HG03442 (cell line): ENCODE data around the gene KRT78.

Experiments
- ATAC-seq: cut with Tn5 transposase; IDR thresholded peaks from one replicate; pipeline ENCODE4 v1.9.1; 2021; ENCODE audit warnings: mild to moderate bottlenecking, moderate library complexity; ENCODE audit not compliant: unreplicated experiment

KRT78 gene

DNA sequence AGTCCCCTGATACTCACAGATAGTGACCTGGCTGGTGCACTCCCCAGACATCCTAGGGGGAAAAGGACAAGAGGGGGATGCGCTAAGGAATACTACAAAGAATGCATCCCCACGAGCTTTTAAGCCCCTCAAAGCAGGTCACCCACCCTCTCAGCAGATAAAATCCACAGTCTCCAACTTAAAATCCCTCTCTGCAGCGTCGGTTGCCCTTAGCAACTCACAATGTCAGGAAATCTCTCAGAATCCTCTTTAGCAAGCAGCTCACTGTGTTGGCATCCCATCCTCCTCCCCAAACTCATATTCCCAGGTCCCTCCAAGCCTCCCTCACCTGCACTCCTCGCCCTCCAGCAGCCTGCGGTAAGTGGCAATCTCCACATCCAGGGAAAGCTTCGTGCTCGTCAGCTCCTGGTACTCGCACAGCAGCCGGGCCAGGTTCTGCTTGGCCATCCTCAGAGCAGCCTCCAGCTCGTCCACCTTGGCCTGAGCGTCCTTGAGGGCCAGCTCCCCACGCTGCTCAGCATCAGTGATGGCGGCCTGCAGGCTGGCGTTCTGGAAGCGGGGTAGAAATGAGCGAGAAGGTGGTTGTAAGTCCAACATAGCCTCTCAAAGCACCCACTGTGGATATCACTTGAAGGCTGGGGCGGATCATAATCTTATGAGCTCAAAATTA, 9.2 kb downstream of the KRT78 start:
- ATAC-seq = no peak

DNA sequence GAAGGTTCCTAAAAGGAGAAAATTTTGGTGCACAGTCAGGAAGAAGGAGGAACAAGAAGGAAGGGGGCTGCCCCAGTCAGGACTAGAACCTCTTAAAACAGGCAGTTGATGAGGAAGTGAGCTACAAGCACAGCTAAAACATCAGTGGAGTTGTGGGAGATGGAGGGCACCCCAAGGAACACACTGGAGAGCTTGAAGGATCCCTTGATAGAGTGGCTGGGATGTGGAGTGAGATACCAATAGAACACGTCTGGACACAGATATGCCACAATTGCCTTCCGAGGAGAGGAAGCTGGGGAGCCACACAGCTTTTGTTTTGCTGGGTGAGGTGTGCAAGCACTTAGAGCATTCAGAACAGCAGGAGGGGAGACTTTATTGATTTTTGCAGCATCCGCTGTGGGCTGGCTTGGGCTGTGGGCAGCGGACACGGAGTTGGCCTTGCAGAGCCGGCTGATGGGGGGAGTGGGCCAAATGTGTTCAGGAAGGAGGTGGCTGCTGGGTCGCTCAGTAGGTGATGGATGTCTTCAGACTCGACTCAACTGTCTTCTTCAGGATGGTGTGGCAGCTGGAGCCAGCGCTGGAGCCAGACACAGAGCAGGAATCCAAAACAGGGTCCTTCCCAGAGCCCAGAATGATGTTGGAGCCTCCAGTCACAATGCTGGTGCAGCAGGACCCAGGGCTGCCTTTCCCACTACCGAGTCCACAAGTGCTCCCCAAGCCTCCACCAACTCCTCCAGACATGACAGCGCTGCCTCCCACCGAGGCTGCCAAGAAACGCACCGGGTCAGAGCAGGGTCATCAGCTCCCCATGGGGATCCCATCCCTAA, 10.0 kb downstream of the KRT78 start:
- no peak for ATAC-seq

DNA sequence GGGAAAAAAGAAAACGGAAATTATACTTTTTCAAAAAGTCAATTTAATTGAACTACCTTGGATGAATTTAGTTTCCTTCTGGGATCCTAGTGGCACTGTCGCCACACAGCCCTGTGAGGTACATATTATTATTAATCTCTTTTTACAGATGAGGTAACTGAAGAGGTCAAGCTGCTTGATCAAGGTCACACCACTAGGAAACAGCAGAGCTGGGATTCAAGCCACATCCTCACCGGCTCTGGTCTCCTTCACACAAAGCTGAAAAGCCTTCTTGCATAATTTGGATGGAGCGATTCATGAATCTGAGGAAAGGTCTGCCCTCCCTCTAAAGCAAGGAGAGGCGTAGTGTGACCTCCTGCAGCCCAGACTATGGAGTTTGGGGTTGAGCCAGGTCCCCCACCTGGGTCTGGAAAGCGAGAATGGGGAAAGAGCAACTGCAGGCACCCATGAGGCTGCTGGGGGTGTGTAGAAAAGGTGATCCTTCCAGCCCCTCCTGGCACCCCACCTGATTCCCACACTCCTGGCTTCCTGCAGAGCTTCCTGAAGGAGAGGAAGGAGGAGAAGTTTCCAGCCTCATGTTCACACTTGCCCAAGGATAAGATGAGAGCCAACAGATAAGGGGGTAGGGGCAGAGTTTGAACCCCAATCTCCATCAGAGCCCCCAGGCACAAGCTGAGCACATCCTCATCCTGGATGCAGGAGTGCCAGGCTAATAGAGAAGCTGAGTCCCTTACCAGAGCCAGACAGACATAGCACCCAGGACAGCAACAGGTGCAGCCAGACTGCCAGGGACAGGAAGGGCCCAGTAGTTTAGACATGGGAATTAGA, 10.8 kb downstream of the KRT78 start:
- ATAC-seq = no peak

DNA sequence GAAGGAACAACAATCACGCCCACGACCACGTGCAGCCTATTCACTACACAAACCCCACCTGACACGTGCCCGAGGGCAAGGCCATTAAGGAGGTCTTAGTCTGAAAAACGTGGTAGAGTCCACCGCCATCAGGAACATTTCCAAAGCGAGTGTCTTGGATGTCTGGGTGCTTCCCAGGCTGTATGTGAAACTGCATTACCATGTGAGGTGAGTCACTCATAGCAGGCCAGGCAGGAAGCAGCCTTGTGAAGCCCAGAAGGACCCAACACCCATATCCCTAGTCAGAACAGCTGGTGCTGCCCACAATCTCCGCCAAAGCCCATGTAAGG, 11.4 kb downstream of the KRT78 start:
- ATAC-seq = no peak

DNA sequence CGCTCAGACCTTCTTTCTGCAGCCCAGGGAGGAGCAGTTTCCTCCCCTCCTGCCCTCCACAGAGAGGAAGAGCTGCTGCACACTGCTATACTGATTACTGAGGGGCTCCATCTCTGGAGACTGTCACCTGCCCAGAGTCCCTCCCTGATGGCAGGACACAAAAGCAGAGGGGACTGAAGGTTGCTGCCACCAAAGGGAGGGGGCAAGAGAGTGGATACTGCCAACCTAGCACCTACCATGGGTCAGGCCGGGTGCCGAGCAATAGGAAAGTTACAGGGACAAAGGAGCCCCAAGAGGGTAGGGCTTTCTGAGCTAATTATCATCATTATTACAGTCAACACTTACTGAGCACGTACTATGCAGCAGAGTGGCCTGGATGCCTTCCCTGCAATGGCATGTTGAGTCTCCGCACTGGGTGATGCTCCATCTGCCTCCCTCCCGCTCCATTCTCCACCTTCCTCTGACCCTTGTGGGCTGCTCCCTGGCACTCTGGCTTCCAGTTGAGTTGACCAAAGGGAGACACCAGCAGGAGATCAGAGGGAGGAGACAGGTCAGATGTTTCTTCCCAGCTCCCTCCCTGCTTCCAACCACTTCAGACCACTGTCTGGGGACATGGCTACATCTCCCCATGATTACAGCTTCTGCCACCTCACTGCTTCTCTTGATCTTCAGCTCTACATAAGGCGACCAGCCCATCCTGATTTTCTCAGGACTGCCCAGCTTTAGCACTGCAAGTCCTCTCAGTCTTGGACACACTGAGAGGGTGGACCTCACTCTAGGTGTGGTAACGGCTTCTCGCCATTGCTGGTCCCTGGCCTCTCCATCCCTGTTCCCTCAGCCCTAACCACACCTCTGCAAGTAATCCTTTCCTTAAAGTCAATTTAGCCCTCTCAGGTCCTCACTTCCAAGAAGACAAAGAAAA, 12.0 kb downstream of the KRT78 start:
- ATAC-seq = no peak

DNA sequence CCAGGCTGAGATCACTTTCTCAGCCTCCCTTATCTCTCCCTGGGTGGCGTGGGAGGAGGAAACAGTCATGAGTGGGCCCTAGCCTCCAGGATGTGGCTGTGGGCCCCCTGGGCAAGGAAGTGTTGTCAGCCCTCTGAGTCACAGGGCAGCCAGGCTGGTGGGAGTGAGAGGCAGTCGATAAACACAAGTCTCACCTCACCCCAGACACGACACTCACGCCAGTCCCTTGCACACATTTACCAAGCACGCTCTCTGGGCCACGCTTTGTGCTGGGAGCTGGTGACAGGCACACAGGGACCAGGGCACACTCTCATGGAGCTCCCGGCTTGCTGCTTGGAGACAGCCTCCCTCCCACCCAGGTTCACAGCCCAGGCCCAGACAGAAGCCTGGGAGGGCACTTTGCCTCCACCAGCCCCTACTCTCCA, 12.7 kb downstream of the KRT78 start:
- no peak for ATAC-seq

DNA sequence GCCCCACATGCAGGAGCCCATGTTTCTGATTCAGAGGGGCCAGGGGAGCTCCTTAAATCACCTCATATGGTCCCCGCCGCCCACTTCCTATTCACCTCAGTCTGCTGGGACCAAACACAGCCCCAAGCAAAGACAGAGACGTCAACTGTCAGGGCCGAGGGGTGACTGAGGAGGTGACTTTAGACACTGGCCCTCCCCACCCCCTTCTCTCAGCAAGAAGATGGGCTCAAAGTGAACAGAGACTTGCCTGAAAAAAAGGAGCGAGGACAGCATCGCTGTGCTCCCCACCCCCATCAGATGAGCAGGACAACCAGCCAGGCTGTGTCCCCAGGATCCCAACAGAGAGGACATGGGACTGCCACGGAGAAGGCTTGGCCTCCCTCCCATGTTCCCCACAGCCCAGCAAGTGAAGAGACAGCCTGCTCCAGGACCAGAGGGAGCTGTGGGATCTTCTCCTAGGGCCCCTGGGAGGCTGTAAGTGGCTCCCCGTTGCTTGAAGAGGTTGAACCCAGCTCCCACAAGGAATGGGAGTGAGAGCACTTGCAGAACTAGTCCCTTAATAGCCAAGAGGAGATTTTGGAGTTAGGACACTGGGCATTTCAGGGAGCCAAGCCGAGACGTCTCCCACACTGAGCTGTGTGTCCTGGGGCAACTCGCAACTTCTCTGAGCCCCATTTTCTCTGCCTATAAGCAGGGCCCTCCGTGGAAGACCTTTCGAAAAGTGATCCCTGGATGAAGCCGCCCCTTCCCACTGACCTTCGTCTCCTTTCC, 13.3 kb downstream of the KRT78 start:
- ATAC-seq = no peak

DNA sequence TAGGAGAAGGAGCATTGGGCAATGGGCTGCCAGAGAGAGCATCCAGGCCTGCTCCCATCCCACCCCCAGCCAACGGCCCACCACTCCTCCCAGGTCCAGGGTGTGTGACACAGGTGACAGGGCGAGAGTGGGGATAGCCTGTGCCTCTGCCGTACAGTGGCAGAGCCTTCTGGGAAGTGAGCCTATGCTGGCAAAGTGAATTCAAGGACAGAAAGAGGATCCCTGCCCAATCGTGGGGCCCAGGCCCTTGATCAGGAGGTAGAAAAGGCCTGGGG, 14.1 kb downstream of the KRT78 start:
- no peak for ATAC-seq

DNA sequence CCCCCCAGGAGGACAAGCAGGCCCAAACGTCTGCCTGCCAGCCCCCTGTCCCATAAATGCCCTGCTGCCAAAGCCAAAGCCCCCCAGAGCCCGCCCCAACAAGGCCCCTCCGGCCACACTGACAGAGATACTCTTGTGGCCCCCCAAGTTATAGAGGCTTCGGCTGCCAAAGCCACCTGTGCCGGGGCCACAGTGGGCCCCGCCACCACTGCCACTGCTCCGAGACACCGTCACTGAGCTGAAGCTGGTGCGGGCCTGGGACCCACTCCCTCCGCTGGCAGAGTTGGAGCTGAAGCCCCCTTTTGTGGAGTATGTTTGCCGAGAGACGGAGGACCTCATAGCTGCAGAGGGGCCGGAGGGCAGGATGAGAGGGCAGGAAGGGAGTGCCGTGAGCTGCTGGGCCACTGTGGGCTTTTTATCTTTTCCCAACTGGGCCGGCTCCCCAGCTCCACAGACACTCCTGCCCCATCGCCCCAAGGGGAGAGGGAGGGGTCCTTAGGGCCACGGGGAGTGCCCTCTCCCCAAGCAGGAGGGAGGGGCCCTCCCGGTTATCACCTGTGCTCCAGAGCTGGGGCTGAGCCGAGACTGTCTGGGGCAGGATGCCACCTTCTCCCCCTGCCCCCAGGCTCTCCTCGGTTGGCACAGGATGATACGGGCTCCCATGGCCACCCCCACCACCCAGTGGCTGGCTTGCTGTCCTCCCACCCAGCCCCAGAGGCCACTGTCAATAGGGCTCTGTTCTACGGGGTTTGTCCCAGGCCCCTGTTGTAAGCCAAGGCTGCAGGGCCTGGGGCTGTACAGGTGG, 14.7 kb downstream of the KRT78 start, which contains the start of gene KRT79:
Gene KRT79 (minus strand): TSS at position 390 of the 805 bp plus-strand sequence. CDS start 51 bp downstream, at position 339.
- no peak for ATAC-seq

DNA sequence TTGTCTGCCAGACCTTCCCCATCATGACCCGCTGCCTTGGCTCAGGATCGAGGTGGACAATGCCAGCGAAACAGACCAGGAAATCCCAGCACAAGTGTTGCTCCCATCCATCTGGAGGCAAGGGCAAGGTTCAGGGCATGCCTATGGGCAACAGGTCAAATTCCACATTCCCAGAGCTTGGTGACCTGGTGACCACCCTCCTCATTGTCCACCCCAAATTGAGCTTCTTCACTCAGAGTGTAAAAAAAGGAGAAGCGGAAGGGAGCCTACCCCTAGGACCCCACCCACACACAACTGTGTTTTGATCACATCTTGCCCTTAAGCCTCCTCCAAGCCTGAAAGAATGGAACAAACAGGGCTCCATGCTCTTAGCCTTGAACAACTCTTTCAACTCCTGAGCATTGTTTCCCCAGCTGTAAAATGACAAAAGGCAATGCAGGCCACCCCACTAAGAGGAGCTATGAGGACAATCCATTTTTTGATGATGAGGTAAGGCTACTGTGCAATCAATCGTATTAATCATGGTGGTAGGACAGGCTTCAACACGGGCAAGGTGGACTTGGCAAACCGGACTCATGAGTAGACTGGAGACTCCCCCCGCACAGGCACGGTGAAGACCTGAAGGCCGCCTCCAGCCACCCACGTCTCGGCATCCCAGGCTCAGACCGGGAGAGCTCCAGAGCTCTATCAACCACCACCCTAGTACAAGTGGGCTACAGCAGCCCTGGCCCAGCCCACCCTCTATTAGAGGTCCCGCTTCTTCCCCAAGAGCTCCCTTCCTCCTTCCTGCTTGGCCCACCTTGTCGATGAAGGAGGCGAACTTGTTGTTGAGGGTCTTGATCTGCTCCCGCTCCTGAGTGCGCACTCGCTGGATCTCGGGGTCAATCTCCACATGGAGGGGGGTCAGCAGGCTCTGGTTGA, 15.5 kb downstream of the KRT78 start:
- no peak for ATAC-seq

DNA sequence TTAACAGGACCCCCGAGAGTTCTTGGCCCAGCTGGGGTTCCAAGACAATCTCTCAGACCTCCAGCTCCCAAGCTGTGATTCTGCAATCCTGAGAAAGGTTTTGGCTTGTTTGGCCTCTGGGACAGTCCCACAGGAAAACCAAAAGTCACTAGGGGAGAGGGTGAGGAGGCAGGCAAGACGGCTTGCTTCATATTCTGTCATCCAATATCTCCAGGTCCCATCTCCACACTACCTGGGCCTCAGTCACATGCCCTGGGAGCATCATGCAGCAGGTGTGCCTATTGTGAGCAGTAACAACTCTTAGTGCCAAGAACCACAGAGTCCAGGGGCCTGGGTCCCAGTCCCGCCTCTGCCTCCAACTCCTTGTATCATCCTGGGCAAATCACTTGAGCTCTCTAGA, 16.3 kb downstream of the KRT78 start:
- ATAC-seq = no peak

DNA sequence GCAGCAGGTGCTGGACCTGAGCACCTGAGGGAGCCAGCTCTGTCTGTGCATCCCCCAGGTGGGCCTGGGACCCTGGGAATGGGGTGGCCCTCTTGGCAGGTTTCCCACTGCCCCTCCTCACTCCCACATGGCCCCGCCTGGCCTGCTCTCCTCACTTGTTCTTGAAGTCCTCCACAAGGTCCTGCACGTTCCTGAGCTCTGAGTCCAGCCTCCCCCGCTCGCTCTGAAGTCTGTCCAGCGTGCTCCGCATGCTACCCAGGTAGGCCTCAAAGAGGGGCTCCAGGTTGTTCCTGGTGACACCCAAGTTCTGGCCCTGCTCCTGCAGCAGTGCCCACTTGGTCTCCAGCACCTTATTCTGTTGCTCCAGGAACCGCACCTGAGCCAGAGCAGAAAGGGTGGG, 17.5 kb downstream of the KRT78 start:
- no peak for ATAC-seq

DNA sequence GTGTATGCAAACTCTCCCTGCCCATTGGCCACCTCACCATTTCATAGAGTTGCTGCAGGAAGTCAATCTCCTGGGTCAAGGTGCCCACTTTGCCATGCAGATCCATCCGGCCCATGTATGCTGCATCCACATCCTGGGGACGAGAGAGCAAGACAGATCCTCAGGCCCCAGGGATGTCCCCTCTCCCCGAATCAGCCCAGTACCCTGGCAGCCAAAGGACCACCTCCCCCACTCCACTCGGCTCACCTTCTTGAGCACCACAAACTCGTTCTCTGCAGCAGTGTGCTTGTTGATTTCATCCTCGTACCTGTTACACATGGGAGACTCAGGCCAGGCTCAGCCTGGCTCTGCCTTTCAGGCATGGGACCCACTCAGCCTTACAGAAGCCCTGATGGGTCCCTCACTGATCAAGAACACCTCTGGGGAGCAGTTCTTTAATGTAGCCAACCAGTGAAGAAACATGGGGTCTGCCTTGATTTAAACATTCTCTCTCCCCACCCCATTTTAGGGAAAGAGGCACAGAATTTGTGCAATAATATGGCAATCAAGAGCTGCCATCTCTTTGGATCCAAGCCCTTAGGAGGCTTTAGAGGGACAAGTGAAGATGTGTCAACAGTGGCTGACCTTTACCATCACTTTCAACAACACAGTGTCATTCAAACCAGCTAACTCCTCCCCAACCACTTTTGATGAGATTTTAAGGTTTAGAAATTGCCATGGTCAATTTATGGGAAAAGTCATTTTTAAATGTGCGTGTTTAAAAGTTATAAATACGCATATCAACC, 18.6 kb downstream of the KRT78 start:
- ATAC-seq = no peak

DNA sequence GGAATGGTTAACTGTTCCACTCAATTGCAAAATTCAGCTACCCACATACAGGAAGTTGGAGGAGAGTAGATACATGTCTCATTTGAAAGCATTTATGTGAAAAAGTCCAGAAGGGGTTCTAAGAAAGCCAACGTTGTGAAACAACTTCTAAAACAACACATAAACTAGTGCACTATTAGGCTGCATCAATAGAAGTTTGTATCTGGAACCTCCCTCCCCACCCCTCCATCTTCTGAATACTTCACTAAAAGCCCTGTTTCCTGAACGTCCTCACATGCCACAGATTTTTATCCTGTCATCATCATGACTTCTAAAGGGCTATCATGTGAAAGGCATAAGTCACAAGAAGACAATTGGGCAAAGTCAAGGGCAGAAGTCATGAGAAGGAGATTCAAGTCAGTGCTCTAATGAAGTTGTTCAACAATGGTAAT, 20.2 kb downstream of the KRT78 start:
- ATAC-seq = no peak

DNA sequence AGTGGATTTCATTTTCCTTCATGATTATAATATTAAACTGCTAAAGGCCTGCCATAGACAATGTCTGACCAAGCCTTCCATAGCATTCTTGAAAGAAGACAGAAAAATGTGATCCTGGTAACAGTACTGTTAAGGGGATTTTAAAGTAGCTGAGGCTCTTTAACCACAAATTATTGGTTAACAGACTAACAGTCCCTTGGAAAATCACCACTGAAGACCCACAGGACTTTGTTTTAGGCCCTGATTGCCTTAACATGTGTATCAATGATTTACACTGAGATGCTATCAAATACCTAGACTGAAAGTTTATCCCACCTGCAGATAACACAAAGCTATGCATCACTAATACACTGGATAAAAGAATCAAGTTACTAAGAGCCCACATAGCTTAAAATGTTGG, 20.6 kb downstream of the KRT78 start:
- ATAC-seq = no peak

DNA sequence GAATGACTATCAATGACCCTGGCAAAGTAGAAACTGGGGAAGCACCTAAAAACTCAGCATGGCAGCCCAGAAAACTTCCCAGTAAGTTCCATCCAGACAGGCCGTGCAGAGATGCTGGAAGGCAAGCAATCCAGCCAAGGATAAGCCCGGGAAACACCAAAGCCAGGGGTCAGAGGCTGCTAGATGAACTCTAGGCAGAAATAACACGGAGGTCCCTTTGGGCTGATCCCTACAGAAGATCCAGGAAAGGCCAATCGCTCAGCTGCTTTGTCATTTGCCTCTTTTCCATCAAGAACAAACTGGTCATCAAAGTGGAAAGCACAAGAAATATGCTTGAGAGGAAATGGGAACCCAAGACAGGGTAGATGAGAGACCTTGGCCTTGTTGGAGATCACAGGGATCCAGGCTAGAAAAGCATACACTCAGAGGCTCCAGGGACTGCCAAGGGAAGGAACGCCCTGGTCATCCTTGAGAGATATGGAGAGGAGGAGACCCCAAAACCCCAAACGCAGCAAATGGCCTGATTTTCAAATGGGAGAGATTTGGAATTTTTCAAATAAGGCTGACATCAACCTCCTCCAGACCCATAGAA, 21.2 kb downstream of the KRT78 start:
- ATAC-seq = no peak
